GM18907 (cell line): ENCODE data around the gene STK17A.

Source experiments
- ATAC-seq: cut with Tn5 transposase; IDR thresholded peaks from one replicate; pipeline ENCODE4 v1.9.1; 2021; ENCODE audit warnings: mild to moderate bottlenecking, moderate library complexity; ENCODE audit not compliant: unreplicated experiment

Gene STK17A

DNA sequence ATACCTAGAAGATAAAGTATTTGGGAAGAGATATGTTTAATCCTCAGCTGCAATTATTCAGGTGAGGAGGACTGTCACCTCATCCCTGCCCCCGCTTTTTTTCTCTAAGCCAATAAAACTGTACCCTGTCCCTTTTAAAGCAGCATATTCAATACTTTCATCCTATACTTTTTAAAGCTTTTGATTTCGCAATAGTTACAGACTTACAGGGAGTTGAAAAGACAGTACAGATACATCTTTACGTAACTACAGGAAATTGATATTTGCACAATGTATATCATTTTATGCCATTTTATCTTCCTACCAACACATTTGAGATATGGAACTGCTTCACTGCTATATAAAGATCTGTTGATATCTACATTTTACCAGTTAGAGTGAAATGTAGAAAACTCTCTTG is 47.6 kb downstream of the STK17A start:
- no peak for ATAC-seq

- no peak for ATAC-seq
These were observed 48.7 kb downstream of the STK17A start for GRCh38 chr7:43631559-43631958.

- no peak for ATAC-seq
These were observed 49.8 kb downstream of the STK17A start for GRCh38 chr7:43632746-43633145.

- ATAC-seq: no peak
These were observed 51.5 kb downstream of the STK17A start for GRCh38 chr7:43634384-43634783.

DNA sequence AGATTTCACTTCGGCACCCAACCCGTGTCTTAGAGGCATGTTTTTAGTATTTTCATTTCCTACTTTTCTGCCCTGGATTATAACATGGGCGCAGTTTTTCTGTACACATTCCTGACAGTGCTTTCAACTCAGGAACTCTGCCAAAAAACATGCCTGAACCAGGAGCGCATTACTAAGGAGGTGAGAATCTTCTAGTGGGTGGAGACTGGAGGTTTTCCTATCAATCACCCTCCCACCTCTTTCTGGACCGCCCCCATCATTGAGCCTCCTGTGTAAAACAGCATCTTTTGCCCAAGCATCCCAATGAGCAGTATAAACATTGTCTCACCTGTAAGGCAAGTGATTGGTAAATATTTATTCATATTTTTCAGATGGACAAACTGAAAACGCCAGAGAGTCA is 53.2 kb downstream of the STK17A start:
- ATAC-seq: no peak

- no peak for ATAC-seq
These were observed 54.4 kb downstream of the STK17A start for GRCh38 chr7:43637114-43637806.

GRCh38 chr7:43639858-43640491 is 57.1 kb downstream of the STK17A start:
- no peak for ATAC-seq

GRCh38 chr7:43640679-43641078 is 57.8 kb downstream of the STK17A start:
- no peak for ATAC-seq

- no peak for ATAC-seq
These were observed 60.2 kb downstream of the STK17A start for GRCh38 chr7:43642897-43643630.

GRCh38 chr7:43643846-43644245 is 60.9 kb downstream of the STK17A start:
- no peak for ATAC-seq

DNA sequence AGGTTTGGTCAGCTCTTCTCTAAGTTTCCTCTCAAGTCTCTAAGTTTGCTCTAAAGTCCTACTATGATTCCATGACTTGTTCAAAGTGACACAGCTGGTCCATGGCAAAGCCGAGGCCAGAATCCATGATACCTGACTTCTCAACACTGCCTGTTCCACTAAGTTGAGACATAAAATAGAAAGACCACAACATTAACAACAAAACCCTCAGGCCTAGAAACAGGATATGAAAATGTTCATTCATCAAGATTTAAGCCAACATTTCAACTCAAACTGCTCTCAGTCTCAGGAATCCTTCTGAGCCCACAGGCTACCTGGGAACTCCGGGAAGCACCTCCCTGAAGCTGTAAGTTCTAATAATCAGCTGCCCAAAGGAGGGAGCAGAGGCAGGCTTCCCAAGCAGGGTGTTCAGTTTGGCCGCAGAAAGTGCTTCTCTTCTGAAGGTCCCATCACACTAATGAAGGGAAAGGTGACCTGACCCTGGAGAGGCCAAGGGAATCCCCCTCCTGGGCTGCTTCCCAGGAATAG is 62.9 kb downstream of the STK17A start:
- ATAC-seq: no peak

GRCh38 chr7:43646603-43647338 is 63.9 kb downstream of the STK17A start:
- ATAC-seq: no peak

GRCh38 chr7:43647339-43647672 is 64.4 kb downstream of the STK17A start:
- ATAC-seq: no peak

DNA sequence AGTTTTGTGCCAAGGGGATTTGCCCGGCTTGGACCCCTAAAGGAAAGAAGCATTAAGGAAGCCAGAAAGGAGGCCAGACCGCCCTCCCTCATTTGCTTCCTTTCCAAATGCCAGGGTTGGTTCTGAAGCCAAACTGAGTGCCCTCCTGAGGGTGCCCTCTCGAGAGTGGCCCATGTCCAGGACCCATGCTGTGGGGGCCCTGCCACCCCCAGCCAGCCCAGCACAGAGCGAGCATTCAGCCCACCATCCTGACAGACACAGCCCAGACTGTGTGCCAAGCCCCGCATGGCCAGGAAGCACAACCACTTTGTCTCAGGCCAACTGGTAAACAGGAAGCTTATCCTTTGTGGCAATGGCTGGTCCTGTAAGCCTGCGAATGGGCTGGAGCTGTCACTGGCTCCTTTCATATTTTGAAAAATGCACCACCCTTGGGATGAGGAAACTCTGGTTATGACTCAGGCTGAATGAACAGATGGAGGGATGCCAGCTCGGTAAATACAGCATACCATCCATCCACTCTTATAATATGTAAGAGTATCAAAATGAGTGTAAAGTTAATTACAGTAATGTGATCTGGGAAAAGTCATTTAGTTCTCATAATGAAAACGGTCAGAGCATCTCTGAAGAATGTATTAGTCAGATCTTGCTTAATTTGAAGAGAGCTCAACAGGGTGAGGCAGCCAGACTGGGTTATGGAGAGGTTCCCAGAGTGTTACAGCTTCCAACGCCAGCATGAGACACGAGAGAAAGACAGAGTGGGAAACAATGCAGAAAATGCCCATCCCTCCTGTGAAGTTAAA is 65.0 kb downstream of the STK17A start:
- ATAC-seq: peak; percentile 24

GRCh38 chr7:43648473-43649406 is 65.8 kb downstream of the STK17A start:
- ATAC-seq: peak; percentile 61

DNA sequence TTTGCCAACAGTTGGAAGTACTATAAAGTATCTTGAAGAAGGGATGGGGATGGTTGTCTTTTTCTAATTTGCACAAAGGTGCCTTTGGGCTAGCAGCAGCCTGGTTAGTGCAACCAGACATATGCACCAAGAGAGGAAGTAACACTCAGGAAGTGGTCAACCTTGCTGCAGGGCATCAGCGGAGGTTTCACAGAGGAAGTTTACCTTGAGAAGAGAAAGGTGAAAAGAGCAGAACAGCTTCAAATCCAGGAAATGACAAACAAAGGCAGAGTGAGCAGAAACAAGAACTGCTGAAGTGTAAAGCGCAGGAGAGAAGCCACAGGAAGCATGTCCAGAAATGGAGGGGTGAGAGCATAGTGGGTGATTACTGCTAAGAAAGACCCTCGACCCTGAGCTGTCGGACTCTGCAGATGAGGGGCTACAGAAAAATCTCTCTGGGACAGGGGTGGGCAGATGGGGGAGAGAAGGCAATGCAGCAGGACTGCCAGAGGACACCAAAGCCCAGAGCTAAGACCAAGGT is 66.9 kb downstream of the STK17A start:
- peak; percentile 67 for ATAC-seq

DNA sequence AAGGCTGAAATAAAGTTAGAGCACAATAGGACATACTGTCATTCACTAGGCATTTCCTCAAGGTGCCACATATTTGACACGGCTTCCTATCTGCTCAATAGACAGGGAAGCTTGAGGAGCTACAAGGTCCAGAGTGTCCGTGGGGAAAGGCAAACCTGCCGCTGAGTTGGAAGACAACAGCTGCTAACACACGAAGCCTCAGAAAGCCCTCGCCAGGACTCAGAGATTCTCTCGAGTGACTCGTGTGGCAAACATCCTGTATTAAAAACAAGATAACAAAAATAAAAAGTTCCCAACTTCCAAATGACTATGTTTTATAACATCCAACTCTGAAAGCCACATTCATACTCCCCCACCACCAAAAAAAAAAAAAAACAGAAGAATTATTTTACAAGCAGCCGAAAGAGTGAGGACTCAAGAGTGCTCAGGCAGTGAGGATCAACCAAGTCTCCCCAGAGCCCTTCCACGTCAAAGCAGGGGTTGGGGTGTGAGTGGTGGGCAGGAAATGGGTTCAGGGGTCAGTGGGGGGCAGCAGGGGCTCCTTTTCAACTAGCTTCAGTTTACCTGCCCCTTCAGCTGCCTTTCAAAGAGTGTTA is 67.6 kb downstream of the STK17A start:
- ATAC-seq: no peak

DNA sequence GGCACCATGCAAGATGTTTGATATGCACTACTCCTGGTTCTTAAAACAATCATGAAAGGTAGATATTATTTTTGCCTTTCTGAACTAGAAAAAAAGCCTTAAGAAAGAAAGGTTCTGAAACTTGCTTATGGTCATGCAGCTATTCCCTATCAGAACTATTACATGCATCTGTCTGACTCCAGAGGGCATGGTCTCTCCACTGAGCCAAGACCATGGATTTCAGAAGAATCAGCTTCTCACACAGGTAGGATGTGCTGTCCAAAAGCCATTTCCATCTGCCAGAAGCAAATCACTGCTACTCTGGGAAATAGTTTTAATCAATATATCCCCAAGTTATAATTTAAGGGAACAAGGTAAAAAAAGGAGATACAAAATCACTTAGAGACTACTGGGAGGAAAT is 69.5 kb downstream of the STK17A start:
- no peak for ATAC-seq

- ATAC-seq: no peak
These were observed 70.6 kb downstream of the STK17A start for GRCh38 chr7:43653466-43653865.
